CD1c-positive myeloid dendritic cell (primary cell): ENCODE data around the gene RBX1.

Source experiments
- DNase-seq: peaks from one replicate; pipeline ENCODE4 v3.0.0-alpha.2; 2016; ENCODE audit errors: extremely low spot score

The RBX1 gene

DNA sequence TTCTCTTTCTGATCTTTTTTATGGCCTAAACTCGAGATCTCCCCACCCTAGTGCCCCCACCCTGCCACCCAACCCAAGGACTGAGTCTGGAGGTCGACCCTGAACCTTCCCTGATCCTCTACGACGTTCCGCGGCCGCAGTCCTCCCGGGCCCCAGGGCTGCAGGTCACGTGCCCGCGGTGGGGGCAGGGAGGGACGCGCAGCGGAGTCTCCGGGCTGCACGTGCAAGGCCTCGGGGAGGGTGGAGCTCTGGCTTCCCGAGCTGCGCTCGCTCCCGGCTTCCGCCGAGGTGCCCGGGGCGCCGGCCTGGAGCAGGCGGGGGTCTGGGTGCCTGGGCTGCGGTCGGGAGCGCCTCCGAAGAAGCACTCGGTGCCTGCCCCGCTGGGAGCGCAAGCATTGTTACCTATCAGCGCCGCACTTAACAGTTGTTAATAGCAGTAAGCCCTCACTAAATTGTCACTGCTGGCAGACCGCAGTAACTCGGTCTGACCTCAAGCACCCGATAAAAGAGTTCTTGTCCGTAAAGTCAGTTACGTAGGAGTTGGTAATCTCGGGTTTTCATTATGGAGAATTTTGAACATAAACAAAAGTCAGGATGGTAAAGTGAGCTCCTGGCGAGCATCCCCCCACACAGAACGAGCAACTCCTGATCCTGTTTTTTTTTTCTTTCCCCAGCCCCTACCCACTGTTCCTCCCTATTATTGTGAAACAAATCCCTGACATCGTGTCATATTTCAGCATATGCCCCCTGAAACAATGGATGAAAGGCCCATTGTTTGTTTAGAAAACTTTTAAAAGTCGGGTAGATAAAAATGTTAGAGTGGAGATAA is 71.5 kb downstream of the RBX1 start:
- peak; percentile 82 for DNase-seq
